Psoas muscle (tissue), 8 donors: ENCODE data around the gene GTF2E1. TPM values are rescaled to one million over a fixed set of nuclear protein-coding genes. Genes with fewer than 3 reads are reported as not detected.
"Not testable (repeated sequence)": the region's sequence is repeated elsewhere in the genome, so short reads cannot be mapped to it uniquely, and the experiment has no call there.

Source experiments
- ATAC-seq, 4 donors: fragments of 200-7000 bp; cut with Tn5 transposase; one replicate each; pipeline ENCODE4 v1.9.1; 2020; ENCODE audit warnings: moderate library complexity in 3 of 4, mild to moderate bottlenecking in 2 of 4
- DNase-seq, 2 donors: peaks; one replicate each; pipeline ENCODE4 v3.0.0-alpha.2; 2020
- H3K27ac ChIP-seq: fragments of 200-600 bp; one replicate; pipeline ENCODE4 v1.8.0; 2022
- H3K27me3 ChIP-seq, 3 donors: fragments of 200-600 bp in 1 of 3; one replicate each; pipeline versions ENCODE4 v1.6.1 to v1.8.0; 2013 to 2022; ENCODE audit warnings: low read length in 2 of 3, mild to moderate bottlenecking in 2 of 3, moderate library complexity in 1 of 3; ENCODE audit not compliant: insufficient read depth in 3 of 3
- H3K36me3 ChIP-seq, 2 donors: fragments of 200-600 bp in 1 of 2; one replicate each; pipeline versions ENCODE4 v1.6.1 to v1.8.0; 2013 to 2022; ENCODE audit warnings: low read depth in 1 of 2, mild to moderate bottlenecking in 1 of 2, moderate library complexity in 1 of 2; ENCODE audit not compliant: insufficient read depth in 1 of 2
- H3K4me1 ChIP-seq: fragments of 200-600 bp; one replicate; pipeline ENCODE4 v1.8.0; 2022
- H3K4me3 ChIP-seq: fragments of 200-600 bp; one replicate; pipeline ENCODE4 v1.8.0; 2022; ENCODE audit warnings: mild to moderate bottlenecking
- H3K9me3 ChIP-seq: fragments of 200-600 bp; one replicate; pipeline ENCODE4 v1.8.0; 2022
- WGBS, 3 donors: extraction: QIAGEN DNeasy Blood & Tissue Kit; methylation state at CpG; one replicate each; pipeline versions ENCODE4 v1.1.6 to v1.1.7; 2013; 5-methylcytosine and 5-hydroxymethylcytosine counted together
- intact Hi-C, 2 donors: fragments of 100-400 bp; cut with DNase I; formaldehyde crosslinking; loops; one replicate each; pipeline versions ENCODE4 v1.11.0 to v1.14.2; 2022
- polyA plus RNA-seq, 3 donors: library from polyadenylated mRNA; stranded (reverse); fragments of 200-250 nt; gene quantifications; one replicate each; pipeline ENCODE4 v1.2.3, GENCODE V29; 2013
- total RNA-seq, 4 donors: library from RNA; stranded (reverse); fragmentation: NEBNext Ultra II Directional in 2 of 4; extraction: Animal tissue kit (Norgen Biotek cat#: 25700) in 2 of 4; gene quantifications; one replicate each; pipeline versions ENCODE4 v1.2.1 to v1.2.4, GENCODE V29; 2021 to 2023
- TF ChIP-seq, protein P1 (sequence below): fragments of 200-600 bp; IDR thresholded peaks from one replicate; pipeline ENCODE4 v1.8.0; 2022; ENCODE audit warnings: antibody characterized with exemption
- donor health status: healthy with polysubstance abuse.
- donor health status: DM: no; HTN: no; CAD: no; lungs with moderate emphysema.
- donor health status: Bipolar disorder and iron deficiency.
- donor health status: healthy.
- donor health status: DM: yes; HTN: yes; CAD: no.
- donor health status: DM: no; HTN: no; CAD: no.
- donor health status: DM: no; HTN: no; CAD: no.
- donor health status: DM: yes; HTN: yes; CAD: no.

Gene GTF2E1
- total and polyA plus RNA-seq, 7 donors = 5.0 to 19.8 (median 12.5) TPM

GRCh38 chr3:120726791-120727190 lies 15.8 kb upstream of the GTF2E1 start:
- WGBS, 3 donors = 80 to 94% (median 85%) methylated on average over 1 of the region's 1 CpG
- no peak overlapping the region for H3K4me3 ChIP-seq
- TF ChIP-seq, protein P1, sequence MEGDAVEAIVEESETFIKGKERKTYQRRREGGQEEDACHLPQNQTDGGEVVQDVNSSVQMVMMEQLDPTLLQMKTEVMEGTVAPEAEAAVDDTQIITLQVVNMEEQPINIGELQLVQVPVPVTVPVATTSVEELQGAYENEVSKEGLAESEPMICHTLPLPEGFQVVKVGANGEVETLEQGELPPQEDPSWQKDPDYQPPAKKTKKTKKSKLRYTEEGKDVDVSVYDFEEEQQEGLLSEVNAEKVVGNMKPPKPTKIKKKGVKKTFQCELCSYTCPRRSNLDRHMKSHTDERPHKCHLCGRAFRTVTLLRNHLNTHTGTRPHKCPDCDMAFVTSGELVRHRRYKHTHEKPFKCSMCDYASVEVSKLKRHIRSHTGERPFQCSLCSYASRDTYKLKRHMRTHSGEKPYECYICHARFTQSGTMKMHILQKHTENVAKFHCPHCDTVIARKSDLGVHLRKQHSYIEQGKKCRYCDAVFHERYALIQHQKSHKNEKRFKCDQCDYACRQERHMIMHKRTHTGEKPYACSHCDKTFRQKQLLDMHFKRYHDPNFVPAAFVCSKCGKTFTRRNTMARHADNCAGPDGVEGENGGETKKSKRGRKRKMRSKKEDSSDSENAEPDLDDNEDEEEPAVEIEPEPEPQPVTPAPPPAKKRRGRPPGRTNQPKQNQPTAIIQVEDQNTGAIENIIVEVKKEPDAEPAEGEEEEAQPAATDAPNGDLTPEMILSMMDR = no peak
- DNase-seq = no peak
- no peak overlapping the region for H3K27ac ChIP-seq
- H3K4me1 ChIP-seq = peaks cover 5% of the 10 kb centered on the region
- intact Hi-C loops = no loop called here
- no peak for ATAC-seq
- no peaks in the 10 kb centered on the region for H3K9me3 ChIP-seq
- H3K36me3 ChIP-seq = peaks cover 0 to 10% of the 10 kb centered on the region in 2 donors
- no peaks in the 10 kb centered on the region for H3K27me3 ChIP-seq

DNA sequence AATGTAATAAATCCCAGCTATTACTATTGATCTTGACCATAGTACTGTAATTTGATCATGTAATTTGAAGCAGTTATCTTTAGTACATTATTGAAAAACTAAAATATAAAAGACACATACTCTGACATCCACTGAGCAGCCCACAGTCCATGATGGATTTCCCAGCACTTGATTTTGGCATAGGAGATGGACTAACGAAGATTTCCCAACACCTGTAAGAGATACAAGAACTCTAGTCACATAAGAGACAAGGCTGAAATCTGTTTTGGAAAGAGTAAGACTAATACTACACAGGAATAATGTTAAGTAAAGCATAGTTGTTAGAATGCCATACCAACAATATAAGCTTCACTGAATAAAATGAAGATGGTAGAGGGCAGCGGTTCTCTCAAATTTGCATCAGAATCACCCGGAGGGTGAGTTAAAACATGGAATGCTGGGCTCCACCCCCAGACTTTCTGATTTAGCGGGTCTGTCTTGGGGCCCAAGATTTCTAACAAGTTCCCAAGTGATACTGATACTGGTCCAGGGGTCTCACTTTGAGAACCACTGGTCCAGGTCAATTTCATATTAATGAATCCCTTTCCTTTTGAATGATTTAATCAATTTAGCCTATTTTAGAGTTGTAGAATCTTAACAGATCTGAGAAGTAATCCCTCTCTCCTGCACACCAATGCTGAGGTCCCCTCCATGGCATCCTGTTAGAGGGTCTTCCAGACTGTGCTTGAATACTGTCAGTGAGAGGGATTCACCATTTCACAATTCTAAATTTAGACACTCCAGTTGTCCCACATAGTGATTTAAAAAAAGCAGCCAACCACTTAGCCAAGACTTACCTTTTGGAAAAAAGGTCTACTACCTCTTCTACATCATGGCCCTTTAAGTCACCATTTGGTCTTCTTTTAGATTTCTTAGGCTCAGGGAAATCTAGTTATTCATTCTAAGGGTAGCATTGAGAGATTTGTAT lies 11.7 kb upstream of the GTF2E1 start:
- Histone ChIP-seq H3K4me3 (no peak overlapping the region), H3K27ac (no peak overlapping the region), H3K4me1 (peaks cover 5% of the 10 kb centered on the region), H3K9me3 (no peaks in the 10 kb centered on the region), H3K36me3 (peaks cover 0 to 10% of the 10 kb centered on the region in 2 donors), H3K27me3 (no peaks in the 10 kb centered on the region)
- ATAC-seq (peak in 3 of 4 donors; percentile 40 to 89 (median 48)), DNase-seq (no peak)
- TF ChIP-seq, protein P1 = no peak
- intact Hi-C loops = no loop called here
- WGBS, 3 donors = 71 to 81% (median 78%) methylated on average over 4 of the region's 4 CpGs

DNA sequence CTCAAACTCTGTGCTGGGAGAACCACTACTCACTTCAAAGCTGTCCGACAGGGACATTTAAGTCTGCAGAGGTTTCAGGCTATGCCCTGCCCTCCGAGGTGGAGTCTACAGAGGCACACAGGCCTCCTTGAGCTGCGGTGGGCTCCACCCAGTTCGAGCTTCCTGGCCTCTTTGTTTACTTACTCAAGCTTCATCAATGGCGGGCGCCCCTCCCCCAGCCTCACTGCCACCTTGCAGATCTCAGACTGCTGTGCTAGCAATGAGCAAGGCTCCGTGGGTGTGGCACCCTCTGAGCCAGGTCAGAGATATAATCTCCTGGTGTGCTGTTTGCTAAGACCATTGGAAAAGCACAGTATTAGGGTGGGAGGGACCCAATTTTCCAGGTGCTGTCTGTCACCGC lies 4.5 kb upstream of the GTF2E1 start:
- H3K27ac ChIP-seq, ATAC-seq, H3K27me3 ChIP-seq, DNase-seq, H3K9me3 ChIP-seq, H3K4me3 ChIP-seq, intact Hi-C loops, H3K36me3 ChIP-seq, H3K4me1 ChIP-seq: not testable (repeated sequence)
- 96 to 99% (median 99%) methylated on average over 8 of the region's 8 CpGs for WGBS, 3 donors

- TF ChIP-seq, protein P1 = no peak
- DNase-seq (no peak), ATAC-seq (no peak)
- no peak overlapping the region for H3K27ac ChIP-seq
- peak overlapping the region; percentile 80 for H3K4me3 ChIP-seq
- H3K4me1 ChIP-seq = peaks cover 12% of the 10 kb centered on the region
- WGBS, 3 donors = 62 to 70% (median 63%) methylated on average over 3 of the region's 3 CpGs
- intact Hi-C loops = loop anchor here (5.0 kb wide), 1 partner anchor 144 kb away; the partner anchor contains the start of gene NDUFB4 (in 2 of the 2)
- H3K36me3 ChIP-seq = no peaks in the 10 kb centered on the region
- peaks cover 8% of the 10 kb centered on the region for H3K9me3 ChIP-seq
- no peaks in the 10 kb centered on the region for H3K27me3 ChIP-seq
These were observed 1.2 kb upstream of the GTF2E1 start for GRCh38 chr3:120741320-120741719.

GRCh38 chr3:120741837-120742197 lies 727 bp upstream of the GTF2E1 start:
- TF ChIP-seq, protein P1 = no peak
- ATAC-seq (peak in 1 of 4 donors; percentile 28), DNase-seq (no peak)
- H3K9me3 ChIP-seq = peaks cover 8% of the 10 kb centered on the region
- intact Hi-C loops = loop anchor here (5.0 kb wide), 1 partner anchor 145 kb away; the partner anchor contains the start of gene NDUFB4 (in 2 of the 2)
- peaks cover 12% of the 10 kb centered on the region for H3K4me1 ChIP-seq
- H3K27ac ChIP-seq = peak overlapping the region; percentile 95
- no peaks in the 10 kb centered on the region for H3K27me3 ChIP-seq
- 6 to 10% (median 10%) methylated on average over 10 of the region's 10 CpGs for WGBS, 3 donors
- no peaks in the 10 kb centered on the region for H3K36me3 ChIP-seq
- H3K4me3 ChIP-seq = peak overlapping the region; percentile 80
